Raji (cell line): Measurements from ENCODE around the gene WSCD2.

Experiments used
- POLR2A ChIP-seq: IDR thresholded peaks from 2 replicates; pipeline ENCODE4 v1.6.1; 2011; ENCODE audit warnings: low read depth, low read length, control low read depth; ENCODE audit not compliant: insufficient read depth

The WSCD2 gene

DNA sequence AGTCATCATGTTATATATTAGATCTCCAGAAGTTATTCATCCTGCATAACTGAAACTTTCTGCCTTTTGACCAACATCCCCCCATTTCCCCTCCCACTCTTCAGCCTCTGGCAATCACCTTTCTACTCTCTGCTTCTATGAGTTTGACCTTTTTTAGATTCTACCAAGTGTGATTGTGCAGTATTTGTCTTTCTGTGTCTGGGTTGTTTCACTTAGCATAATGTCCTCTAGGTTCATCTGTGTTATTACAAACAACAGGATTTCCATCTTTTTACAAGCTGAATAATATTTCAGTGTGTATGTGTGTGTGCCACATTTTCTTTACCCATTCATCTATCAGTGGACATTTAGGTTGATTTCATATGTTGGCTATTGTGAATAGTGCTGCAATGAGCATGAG lies 11.2 kb upstream of the WSCD2 start:
- no peak for TF ChIP-seq POLR2A

DNA sequence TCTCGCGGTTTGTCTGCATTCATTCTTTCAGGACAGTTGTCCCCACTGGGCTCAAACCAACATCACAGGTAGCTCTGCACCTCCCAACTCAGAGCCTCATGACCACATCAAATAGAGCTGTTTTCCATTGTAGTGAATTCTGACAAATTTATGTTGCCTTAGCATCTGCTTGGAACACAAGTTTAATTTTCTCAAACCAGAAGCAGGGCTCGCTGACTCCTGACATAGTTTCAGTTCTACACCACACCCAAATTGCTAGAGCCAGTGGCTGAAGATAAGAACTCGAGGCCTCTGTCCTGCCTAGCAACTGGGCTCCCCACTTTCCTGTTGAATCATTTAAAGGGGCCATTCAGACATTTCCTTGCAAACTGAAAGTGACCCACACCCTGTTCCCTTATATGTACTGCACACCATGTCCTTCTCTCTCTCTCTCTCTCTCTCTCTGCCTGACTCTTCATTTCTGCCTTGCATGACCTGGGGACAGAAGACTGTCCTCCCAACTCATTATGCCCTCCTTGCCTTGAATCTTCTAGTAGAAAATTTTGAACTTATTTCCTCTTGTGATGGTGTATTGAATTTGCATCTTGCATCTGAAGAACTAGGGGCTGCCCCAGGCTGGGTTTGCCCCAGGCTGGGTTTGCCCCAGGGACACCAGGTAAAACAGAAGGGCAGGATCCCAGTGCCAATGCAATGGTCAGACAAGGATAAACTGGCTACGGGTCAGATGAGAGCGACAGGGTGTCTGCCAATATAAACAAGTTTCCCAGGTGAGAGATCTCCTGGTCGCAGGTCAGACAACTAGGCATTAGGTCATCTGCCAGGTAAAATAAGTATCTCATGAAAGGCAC lies 9.7 kb upstream of the WSCD2 start:
- no peak for TF ChIP-seq POLR2A

DNA sequence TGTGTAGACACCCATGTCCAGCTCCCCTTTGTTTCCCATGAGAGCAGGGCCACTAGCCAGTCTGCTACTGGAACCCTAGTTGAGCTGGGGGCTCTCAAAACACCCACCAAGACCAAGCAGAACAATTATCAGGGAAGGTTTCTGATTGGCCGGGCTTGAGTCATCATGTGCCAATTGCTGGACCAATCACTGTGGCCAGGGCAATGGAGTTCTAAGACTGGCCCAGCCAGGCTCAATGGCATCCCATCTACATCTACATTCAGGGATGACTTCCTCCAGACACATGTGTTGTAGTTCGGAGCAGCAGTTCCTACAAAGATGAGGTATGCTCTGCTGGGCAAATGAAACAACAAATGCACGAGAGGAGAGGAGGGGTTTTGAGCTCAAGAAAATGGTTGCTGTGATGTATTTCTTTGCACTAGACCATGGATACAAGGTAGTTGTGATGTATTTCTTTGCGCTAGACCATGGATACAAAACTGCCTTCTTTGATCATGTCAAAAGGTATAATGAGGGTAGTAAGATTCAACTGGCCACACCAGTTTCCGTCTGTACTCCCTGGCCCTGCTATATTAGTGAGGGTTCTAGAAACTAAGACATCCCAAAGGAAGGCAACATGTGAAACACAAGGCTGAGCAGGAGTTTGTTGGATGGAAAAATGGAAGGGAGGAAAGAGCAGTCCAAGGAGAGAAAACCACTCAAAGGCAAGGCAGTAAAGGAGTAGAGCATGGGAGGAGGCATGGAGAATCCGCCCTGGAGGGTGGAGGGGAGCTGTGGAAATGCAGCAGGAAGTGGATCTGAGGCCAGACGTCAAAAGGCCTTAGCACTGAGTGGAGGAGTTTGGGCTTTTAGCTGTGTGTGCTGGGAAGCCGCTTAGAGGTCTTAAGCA lies 8.9 kb upstream of the WSCD2 start:
- TF ChIP-seq POLR2A = no peak

DNA sequence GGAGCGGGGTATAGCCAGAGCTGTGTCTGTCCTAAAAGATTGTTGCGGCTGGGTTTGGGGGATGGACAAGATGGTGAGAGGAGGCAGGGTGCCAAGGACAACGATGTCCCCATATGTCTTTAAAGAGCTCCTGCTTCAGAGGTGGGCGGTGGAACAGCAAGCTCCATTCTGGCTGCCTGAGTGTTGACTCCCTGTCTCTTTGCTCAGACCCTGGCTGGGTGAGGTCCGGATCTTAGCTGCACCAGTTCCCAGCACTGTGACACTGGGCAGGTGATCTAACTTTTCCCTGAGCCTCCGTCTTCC lies 8.3 kb upstream of the WSCD2 start:
- no peak for TF ChIP-seq POLR2A

DNA sequence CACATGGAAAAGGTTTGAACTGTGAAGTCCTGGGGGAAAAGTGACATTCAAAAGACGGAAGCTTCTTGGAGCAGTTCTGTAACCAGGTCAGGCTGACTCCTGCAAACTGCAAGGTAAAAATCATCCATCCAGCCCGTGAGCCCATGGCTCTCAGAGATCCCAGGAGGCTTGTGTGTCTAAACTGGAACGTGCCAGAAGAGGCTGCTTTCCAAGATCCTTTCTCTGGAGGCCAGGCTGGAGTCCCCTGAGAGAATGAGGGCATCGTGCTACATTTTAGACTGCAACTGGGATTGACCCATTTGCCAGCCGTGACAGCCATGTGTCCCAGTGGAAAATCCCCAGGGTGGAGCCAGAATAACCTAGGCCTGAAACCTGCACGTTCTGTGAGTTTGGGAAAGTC lies 7.8 kb upstream of the WSCD2 start:
- no peak for TF ChIP-seq POLR2A

DNA sequence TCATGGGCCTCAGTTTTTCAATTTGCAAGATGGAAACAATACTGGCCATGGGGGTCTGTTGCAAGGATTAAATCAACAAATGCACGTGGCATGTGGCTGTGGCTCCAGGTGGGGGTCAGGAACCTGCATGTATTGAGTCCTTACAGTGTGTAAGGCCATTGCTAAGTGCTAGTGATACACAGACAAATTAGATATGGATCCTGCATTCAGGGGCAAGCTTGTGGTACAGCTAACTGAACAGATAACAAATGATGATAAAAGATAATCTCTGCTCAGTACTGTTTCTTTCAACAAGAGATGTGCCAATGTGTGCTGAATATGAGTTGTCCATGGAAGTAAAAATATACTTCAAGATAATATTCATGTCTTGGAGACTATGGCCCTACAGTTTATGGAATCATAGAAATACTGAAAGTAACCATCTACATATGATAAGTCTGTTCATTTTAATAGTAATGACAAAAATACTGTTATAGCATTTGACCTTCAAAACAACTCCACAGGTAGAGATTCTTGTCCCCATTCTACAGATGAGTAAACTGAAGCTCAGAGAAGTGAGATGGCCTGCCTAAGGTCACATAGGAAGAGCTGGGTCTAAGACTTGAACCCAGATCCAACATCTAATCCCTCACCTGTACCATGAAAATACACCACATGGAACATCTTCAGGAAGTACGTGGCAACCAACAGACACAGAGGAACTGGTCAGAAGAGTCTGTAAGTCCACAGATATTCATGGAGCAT lies 7.2 kb upstream of the WSCD2 start:
- TF ChIP-seq POLR2A = no peak

DNA sequence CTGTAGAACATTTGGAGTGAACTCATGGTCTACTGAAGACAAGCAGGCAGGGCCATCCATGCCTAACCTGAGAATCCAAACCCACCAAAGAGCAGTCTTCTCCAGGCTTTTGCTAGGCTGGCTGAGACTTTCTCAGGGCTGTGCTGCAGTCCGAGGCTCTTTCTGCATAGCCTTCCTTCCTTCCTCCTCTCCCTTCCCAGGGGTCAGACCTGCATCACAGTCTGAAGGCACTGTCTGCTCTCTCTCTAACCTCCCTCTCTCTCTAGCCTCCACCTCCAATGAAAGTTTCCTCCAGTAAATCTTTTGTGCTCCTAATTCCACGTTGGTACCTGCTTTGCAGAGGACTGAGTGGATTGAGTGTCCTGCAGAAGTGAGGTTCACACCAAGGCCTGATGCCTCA lies 6.4 kb upstream of the WSCD2 start:
- TF ChIP-seq POLR2A = no peak

DNA sequence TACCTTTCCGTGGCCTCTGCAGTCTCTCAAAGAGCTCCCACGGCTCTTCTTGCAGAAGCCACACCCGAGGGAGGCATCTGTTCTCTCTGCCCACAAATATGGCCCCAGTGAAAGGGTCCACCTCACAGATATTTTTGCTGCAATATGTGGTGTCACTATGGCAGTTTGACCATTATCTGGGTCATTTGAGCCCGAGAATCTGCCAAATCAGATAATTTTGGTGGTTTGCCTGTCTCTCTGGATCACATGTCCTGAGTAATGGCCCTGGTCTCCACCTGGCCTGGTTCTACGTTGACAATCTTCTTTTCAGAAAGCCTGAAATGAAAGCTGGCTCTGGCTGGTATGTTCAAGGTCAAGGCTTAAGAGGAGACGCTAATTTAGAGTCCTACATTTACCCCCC lies 5.7 kb upstream of the WSCD2 start:
- TF ChIP-seq POLR2A = no peak

DNA sequence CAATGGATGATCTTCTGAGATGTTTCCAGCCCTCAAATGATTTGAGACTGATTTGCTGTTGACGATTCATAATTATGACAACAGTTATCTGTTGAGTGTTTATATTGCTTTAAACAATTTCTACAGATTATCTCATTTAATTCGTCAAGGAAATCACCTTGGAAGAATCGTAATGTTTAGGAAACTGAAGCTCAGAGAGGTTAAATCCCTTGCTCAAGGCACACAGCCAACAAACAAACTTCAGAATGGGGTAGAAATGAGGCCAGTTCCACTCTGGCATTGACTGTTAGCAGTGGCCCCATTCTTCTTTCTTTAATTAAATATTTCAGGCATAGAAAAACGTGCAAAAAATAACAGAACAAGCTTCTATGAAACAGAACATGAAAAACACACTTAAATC lies 4.0 kb upstream of the WSCD2 start:
- TF ChIP-seq POLR2A = no peak

DNA sequence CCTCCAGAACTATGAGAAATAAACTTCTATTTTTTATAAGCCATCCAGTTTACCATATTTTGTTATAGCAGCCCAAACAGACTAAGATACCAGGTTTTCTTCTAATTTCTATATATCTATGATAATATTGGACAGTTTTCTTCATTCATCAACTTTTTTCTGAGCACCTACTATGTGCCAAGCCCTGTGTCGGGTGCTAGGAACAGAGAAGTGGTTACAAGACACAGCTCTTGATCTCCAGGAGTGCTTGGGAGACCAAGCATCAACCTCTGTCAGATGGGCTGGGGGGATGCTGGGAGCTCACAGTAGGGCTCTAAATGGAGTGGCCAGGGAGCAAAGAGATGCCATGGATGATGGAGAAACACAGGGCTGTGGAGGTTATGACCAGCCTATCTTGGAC lies 2.9 kb upstream of the WSCD2 start:
- no peak for TF ChIP-seq POLR2A

DNA sequence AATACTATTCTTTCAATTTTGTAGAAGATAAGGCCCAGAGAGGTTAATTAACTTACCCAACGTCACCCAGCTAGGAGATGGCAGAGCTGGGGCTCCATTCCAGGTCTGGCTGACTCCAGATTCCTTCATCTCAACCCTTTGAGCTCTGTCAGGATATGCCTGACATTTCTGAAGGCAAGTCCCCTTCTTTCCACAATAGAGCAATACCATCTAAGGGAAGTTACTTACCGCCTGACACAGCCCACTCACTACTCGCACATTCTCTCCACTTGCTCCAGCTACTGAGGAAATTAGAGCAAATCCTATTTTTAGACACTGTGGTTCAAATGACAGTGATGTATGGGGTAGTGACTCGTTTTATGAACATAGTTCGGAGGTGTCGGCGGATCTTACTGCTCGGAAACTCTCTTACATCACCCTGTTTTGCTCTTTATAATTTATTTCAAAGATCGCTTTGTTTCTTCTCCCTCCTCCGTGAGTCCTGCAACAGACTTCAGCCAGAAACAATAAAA lies 2.0 kb upstream of the WSCD2 start:
- no peak for TF ChIP-seq POLR2A

DNA sequence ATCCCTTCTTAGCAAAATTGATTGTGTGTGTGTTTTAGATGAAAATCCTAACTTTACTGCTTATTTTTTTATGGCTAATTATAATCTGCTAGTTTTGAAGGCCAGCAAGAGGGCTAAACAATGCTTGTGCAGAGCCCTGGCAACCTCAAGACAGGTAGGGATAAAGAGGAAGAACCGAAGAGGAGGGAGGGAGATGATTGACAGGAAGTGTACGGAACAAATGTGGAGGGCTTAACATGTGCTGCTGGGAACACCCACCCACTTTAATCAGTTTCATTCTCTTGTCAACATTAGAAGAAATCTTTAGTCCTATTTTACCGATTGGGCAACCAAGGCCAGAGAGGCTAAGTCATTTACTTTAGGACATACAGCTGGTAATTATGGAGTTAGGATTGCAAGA lies 1.4 kb upstream of the WSCD2 start:
- no peak for TF ChIP-seq POLR2A

DNA sequence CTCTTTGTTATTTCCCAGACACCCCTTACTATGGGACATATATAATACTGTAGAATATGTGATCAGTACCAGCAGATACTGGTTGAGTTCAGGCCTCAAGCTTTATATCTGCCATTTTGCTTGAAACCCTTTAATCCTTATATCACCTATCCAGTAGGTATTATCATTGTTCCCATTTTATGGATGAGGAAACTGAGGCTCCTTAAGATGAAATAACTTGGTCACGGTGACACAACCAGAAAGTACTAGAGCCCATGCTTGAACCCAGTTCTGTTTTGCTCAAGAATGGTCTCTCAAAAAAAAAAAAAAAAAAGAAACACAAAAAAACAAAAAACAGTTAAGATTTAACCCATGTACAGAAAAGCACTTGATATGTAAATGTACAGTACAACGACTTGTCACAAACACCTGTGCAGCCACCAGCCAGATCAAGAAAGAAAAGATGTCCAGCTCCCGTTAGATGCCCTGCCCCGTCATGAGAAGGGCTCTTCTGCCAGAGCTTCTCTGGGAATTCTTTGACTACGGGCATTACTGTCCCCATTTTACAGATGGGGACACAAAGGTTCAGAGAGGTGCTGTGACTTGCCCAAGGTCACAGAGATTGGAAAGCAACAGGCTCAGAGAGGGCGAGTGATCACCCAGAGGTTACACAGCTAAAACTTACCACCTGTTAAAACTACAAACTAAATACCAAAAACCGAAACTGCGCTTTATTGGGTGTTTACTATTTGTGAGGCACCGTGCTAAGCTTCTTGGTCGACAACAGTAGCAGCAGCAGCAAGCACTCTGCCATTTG lies 669 bp upstream of the WSCD2 start:
- no peak for TF ChIP-seq POLR2A

DNA sequence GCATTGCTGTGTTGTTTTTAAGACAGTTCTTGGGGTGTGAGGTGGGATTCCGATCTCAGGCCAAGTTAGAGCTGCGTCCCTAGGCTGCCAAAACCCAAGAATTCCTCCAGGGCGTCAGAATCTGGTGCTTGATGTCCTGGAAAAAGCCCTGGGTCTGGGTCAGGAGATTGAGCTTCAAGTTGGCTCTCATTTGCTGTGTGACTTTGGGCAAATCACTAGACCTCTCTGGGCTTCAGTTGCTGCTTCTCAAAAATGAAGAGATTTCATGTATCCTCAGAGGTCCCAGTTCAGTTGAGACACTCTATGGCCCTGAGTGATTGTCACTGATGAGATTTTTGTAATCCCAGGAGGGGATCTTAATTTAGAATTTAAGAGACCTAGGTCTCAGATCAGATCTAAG lies 1.9 kb downstream of the WSCD2 start:
- no peak for TF ChIP-seq POLR2A

DNA sequence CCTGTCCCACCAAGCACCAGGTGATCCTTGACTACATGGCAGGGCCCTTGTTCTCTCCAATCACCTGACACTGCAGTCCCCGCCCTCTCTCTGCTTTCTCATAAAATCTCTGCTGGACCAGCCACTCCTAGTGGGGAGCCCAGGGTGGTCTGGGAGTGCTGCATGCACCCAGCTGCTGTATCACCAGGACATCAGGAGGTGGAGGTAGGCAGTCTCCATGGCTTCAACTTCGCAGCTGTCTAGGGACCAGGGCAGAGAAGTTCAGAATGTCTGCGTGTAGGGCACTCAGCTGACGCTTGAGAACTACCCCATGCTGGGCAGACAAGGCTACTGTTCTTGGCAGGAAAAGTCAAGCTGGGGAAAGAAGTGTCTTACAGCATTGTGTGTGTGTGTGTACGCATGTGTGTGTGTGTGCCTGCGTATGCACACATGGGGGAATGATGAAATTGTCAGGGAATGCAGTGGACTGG lies 2.6 kb downstream of the WSCD2 start:
- no peak for TF ChIP-seq POLR2A

DNA sequence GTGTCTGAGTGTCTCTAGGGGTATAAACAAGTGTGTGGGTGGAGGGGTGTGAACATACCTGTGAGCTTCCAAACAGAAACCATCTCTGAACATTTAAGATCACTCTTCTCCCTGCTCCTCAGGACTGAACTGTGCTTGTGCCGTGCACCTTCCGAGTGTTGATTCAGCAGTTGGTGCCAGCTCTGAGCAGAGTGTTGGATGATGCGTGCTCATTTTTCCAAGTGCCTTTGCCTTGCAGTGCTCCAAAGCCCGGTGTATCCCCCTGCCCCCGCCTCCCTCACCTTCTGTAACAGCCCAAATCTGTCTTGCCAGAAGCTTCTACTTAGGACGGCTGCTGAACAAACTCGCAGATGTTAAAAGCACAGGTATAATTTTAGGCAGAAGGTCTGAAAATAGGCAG lies 4.4 kb downstream of the WSCD2 start:
- TF ChIP-seq POLR2A = no peak
